K562 treated with DMSO at 1 percent for 4 hours (cell line): ENCODE results near the gene MYBPH. TPM values are rescaled to one million over a fixed set of nuclear protein-coding genes. Genes with fewer than 3 reads are reported as not detected.

Experiments
- total RNA-seq: library from RNA; unstranded; fragments of 300-600 nt; gene quantifications from 2 replicates; pipeline ENCODE4 v1.2.3, GENCODE V29; 2022; ENCODE audit not compliant: insufficient read depth

Gene MYBPH, protein sequence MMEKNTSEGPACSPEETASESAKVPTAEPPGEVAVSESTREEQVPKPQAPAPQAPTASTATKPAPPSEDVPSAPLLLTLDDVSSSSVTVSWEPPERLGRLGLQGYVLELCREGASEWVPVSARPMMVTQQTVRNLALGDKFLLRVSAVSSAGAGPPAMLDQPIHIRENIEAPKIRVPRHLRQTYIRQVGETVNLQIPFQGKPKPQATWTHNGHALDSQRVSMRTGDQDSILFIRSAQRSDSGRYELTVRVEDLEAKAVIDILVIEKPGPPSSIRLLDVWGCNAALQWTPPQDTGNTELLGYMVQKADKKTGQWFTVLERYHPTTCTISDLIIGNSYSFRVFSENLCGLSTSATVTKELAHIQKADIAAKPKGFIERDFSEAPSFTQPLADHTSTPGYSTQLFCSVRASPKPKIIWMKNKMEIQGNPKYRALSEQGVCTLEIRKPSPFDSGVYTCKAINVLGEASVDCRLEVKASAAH
- total RNA-seq: not detected in 2 replicates

DNA sequence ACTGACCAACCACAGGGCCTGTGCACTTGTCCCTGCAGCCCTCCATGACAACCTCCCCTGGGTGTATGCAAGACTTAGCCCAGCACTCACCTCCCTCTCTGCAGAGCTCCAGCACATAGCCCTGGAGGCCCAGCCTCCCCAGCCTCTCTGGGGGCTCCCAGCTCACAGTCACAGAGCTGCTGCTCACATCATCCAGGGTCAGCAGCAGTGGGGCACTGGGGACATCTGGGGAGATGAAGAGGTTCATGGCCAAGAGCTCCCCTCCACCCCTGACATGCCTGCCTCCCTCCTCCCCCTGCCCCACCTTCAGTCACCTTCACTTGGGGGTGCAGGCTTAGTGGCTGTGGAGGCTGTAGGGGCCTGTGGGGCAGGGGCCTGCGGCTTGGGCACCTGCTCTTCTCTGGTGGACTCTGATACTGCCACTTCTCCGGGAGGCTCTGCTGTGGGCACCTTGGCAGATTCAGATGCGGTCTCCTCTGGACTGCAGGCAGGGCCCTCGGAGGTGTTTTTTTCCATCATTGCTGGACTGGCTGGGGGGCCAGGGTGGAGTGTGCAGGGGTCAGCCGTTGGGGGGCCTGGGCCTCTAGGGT lies at the start of gene MYBPH:
TSS of gene MYBPH (minus strand) at position 590 of the 590 bp plus-strand sequence. CDS start at position 519, 71 bp downstream.

DNA sequence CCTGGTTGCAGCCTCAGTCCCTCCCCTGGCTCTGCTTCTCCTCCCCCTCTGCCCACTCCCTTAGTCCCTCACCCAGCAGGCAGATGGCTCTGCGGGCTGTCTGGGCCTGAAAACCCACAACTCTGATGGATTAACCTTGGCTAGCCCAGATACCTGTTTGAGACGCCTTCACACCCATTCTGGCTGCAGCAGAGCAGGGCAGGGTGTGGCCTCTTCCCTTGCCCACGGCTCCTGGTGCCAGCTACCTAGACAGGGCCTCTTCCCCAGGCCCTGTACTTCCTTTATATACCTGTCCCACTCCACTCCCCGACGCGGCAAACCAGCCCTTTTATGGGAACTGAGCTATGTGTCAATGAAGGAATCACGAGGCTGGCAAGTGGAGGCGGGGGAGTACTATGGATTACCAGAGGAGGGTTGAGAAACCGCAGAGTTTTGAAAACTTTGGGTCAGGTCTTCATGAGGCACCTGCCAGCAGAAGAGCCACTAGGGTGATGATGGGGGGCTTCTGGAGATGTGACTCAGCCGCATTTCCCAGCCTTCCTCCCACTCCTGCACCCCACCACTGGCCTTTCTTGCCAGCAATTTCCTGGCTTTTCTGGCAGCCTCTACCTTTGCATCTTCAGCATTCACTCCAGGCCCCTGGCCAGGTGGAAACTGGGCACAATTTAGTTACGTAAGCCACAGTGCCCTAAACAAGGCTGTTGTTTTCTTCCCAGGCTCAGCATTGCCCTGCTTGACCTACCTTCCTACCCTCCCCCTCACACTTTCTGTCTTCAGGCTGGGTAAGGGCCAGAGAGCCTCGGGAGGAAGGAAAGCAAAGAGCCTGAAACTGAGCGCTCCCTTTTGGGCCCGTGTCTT lies 11.0 kb upstream of the MYBPH start, which contains the start of gene CHI3L1:
TSS of gene CHI3L1 (minus strand) at position 259 of the 858 bp plus-strand sequence. CDS start at position 178, 81 bp downstream.

DNA sequence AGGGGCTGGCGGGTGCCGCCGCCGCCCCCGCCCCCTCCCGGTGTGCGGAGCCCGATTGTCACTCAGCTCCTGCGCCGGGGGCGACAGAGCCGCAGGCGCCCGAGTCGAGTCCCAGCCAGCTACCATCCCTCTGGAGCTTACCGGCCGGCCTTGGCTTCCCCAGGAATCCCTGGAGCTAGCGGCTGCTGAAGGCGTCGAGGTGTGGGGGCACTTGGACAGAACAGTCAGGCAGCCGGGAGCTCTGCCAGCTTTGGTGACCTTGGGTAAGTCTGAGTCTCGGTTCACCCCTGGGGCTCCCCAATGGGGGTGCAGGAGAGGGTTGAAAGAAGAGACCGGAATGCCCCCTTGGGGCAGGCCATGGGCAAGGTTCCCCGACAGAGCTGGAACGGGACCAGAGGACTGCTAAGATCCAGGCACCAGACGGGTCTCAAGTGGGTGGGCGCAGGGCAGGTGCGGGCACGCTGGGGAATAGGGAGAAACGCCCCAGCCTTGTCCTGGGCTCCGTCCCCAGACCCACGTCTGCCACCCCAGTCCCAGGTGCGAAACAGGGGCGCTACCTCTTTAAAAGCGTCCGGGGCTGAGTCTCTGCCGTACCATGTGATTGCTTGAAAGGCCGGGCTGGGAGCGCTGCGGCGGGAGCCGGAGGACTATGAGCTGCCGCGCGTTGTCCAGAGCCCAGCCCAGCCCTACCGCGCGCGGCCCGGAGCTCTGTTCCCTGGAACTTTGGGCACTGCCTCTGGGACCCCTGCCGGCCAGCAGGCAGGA lies 47.8 kb downstream of the MYBPH start, which contains the start of gene ADORA1:
TSS of gene ADORA1 (plus strand) at position 61 of the 765 bp plus-strand sequence. CDS start 1,116 bp downstream, outside the sequence.

Other genes starting within 250 kb of the MYBPH start
- gene KLHL12, start 248.6 kb downstream of the MYBPH start, total RNA-seq: 17.4 and 19.4 TPM in 2 replicates
- 104 and 111 TPM in 2 replicates for gene ADIPOR1, start 217.5 kb downstream of the MYBPH start, total RNA-seq
- 33.2 and 34.9 TPM in 2 replicates for gene CYB5R1, start 208.6 kb downstream of the MYBPH start, total RNA-seq
- gene TMEM183A, start 168.5 kb downstream of the MYBPH start, total RNA-seq: 68.4 and 76.7 TPM in 2 replicates
- 1.2 and 3.1 TPM in 2 replicates for gene PPFIA4, start 149.3 kb downstream of the MYBPH start, total RNA-seq
- gene MYOG, start 89.8 kb downstream of the MYBPH start, total RNA-seq: not detected in 2 replicates
- gene ADORA1, start 48.1 kb downstream of the MYBPH start, total RNA-seq: not detected in 2 replicates
- gene CHI3L1, start 10.9 kb upstream of the MYBPH start, total RNA-seq: 0.75 TPM in 1 of 2 replicates, not detected in the other
- not detected in 2 replicates for gene CHIT1, start 53.8 kb upstream of the MYBPH start, total RNA-seq
- 11.5 and 11.8 TPM in 2 replicates for gene BTG2, start 129.7 kb upstream of the MYBPH start, total RNA-seq
- gene FMOD, start 175.3 kb upstream of the MYBPH start, total RNA-seq: not detected in 2 replicates